ENCODE measurements around the gene GSTA5.

GRCh38 chr6:52788478-52788877 is 52.1 kb downstream of the GSTA5 start:
- TF ChIP-seq CTCF (IDR thresholded peaks at IDR 0.05) (no peak), POLR2A (IDR thresholded peaks at IDR 0.05) (no peak)

Data from vagina (tissue), 2 donors.